K562 (cell line): Measurements from ENCODE around the gene NSG2.

Source experiments
- CTCF ChIP-seq, 3 experiments: IDR thresholded peaks in 2 of 3; conservative IDR thresholded peaks in 1 of 3; 2 replicates each; pipeline ENCODE4 v1.5.1; 2011 to 2012; ENCODE audit warnings: low read length in 3 of 3, mild to moderate bottlenecking in 3 of 3, control low read depth in 2 of 3, improper control_type of control experiment in 1 of 3, inconsistent platforms in 1 of 3, low read depth in 1 of 3, mixed read lengths in 1 of 3, moderate library complexity in 1 of 3; ENCODE audit not compliant: insufficient read depth in 2 of 3
- HDAC6 ChIP-seq: IDR thresholded peaks from 2 replicates; pipeline ENCODE4 v1.6.1; 2012; ENCODE audit warnings: low read depth, mild to moderate bottlenecking, control low read depth, inconsistent platforms, low read length, moderate library complexity
- MAZ ChIP-seq, 2 experiments: fragments of 450-650 bp in 1 of 2; sonication (generic) in 1 of 2; formaldehyde crosslinking; IDR thresholded peaks in 1 of 2; conservative IDR thresholded peaks in 1 of 2; 2 replicates each; pipeline versions ENCODE4 v1.4.0 to v1.5.0; 2020; ENCODE audit warnings: mild to moderate bottlenecking in 1 of 2, missing genetic modification reagents in 1 of 2
- NR1H2 ChIP-seq: sonication (generic); formaldehyde crosslinking; IDR thresholded peaks from 2 replicates; pipeline ENCODE4 v1.4.0; 2020; ENCODE audit warnings: mild to moderate bottlenecking, missing genetic modification reagents
- POLR2A ChIP-seq: fragments of 450-650 bp; conservative IDR thresholded peaks from 2 replicates; pipeline ENCODE4 v1.6.1; 2016
- TBL1XR1 ChIP-seq, 2 experiments: IDR thresholded peaks; 2 replicates each; pipeline ENCODE4 v1.6.1; 2012; ENCODE audit warnings: improper control_type of control experiment in 2 of 2, low read length in 2 of 2, mild to moderate bottlenecking in 1 of 2
- TEAD1 ChIP-seq, 2 experiments: fragments of 450-650 bp in 1 of 2; sonication (generic) in 1 of 2; formaldehyde crosslinking; IDR thresholded peaks; 2 replicates each; pipeline versions ENCODE4 v1.4.0 to v1.8.0; 2020 to 2022; ENCODE audit warnings: mild to moderate bottlenecking in 2 of 2, missing genetic modification reagents in 1 of 2
- TEAD4 ChIP-seq, 2 experiments: sonication (generic) in 1 of 2; formaldehyde crosslinking in 1 of 2; IDR thresholded peaks; 2 replicates each; pipeline versions ENCODE4 v1.6.1 to v1.8.0; 2012 to 2022; ENCODE audit warnings: borderline replicate concordance in 1 of 2, inconsistent platforms in 1 of 2, low read length in 1 of 2, mild to moderate bottlenecking in 1 of 2, missing genetic modification reagents in 1 of 2
- WHSC1 ChIP-seq: IDR thresholded peaks from one replicate; pipeline ENCODE4 v1.6.1; 2012; ENCODE audit warnings: low read length, control low read depth, inconsistent platforms
- ZBTB43 ChIP-seq: sonication (generic); formaldehyde crosslinking; IDR thresholded peaks from 2 replicates; pipeline ENCODE4 v1.8.0; 2023; ENCODE audit warnings: mild to moderate bottlenecking, missing genetic modification reagents
- ZFX ChIP-seq: sonication (generic); formaldehyde crosslinking; IDR thresholded peaks from 2 replicates; pipeline ENCODE4 v1.8.0; 2022; ENCODE audit warnings: mild to moderate bottlenecking, missing genetic modification reagents, moderate library complexity
- ZHX1 ChIP-seq: fragments of 150-350 bp; conservative IDR thresholded peaks from 2 replicates; pipeline ENCODE4 v1.6.1; 2014; ENCODE audit warnings: low read length
- ZNF551 ChIP-seq: fragments of 250-450 bp; sonication (Bioruptor Pico); IDR thresholded peaks from 2 replicates; pipeline ENCODE4 v1.5.0; 2021; ENCODE audit warnings: mild to moderate bottlenecking, moderate library complexity
- TF ChIP-seq, protein P1 (sequence below): sonication (generic); formaldehyde crosslinking; IDR thresholded peaks from 2 replicates; pipeline ENCODE4 v1.8.0; 2022; ENCODE audit warnings: missing genetic modification reagents, mild to moderate bottlenecking, borderline replicate concordance

- no peak for TF ChIP-seq MAZ (CRISPR knock-in tag; conservative IDR thresholded peaks at IDR 0.05 in 1 of 2, IDR thresholded peaks at IDR 0.05 in 1 of 2)
- no peak for TF ChIP-seq ZBTB43
- TF ChIP-seq, protein P1, sequence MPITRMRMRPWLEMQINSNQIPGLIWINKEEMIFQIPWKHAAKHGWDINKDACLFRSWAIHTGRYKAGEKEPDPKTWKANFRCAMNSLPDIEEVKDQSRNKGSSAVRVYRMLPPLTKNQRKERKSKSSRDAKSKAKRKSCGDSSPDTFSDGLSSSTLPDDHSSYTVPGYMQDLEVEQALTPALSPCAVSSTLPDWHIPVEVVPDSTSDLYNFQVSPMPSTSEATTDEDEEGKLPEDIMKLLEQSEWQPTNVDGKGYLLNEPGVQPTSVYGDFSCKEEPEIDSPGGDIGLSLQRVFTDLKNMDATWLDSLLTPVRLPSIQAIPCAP (CRISPR knock-in tag) = no peak
- no peak for TF ChIP-seq CTCF (IDR thresholded peaks at IDR 0.05 in 2 of 3, conservative IDR thresholded peaks at IDR 0.05 in 1 of 3; ENCODE audit: insufficient read depth in 2 of 3, low read depth in 1 of 3, low read length in 3 of 3)
- TF ChIP-seq TBL1XR1 (IDR thresholded peaks at IDR 0.05; ENCODE audit: low read length in 2 of 2) = no peak
- TF ChIP-seq WHSC1 = no peak
- no peak for TF ChIP-seq NR1H2 (CRISPR knock-in tag)
- TF ChIP-seq TEAD1 (CRISPR knock-in tag; IDR thresholded peaks at IDR 0.05) = no peak
- no peak for TF ChIP-seq TEAD4 (IDR thresholded peaks at IDR 0.05; ENCODE audit: low read length)
- TF ChIP-seq TEAD4 (CRISPR knock-in tag; IDR thresholded peaks at IDR 0.05; ENCODE audit: borderline replicate concordance) = no peak
- no peak for TF ChIP-seq ZFX
- no peak for TF ChIP-seq HDAC6
- no peak for TF ChIP-seq ZNF551 (CRISPR knock-in tag)
- no peak for TF ChIP-seq ZHX1
- no peak for TF ChIP-seq POLR2A
Observed at GRCh38 chr5:174052636-174053035, 7.1 kb downstream of the NSG2 start.
